H1 (cell line): ENCODE measurements around the gene KLHL1. TPM values are rescaled to one million over a fixed set of nuclear protein-coding genes. Genes with fewer than 3 reads are reported as not detected.

ENCODE experiments used
- CTCF ChIA-PET: fragments of 300-600 bp; sonication (Branson Sonifier 250); formaldehyde crosslinking; loops from one replicate; lab custom pipeline; 2021; ENCODE audit not compliant: partially characterized antibody; lab: Charles Lee
- POLR2A ChIA-PET: fragments of 300-600 bp; sonication (Branson Sonifier 250); formaldehyde crosslinking; loops from one replicate; lab custom pipeline; 2021; ENCODE audit warnings: inconsistent platforms; ENCODE audit not compliant: partially characterized antibody; lab: Charles Lee
- DNase-seq, 2 experiments: peaks; one replicate each; pipeline versions ENCODE4 v3.0.0 to v3.0.0-alpha.2; 2010 to 2022; ENCODE audit warnings: low spot score in 2 of 2, low read depth in 1 of 2, mixed read lengths in 1 of 2
- FAIRE-seq: peaks from 2 replicates; lab custom pipeline; 2011; peaks lifted over from hg19 to GRCh38; lab: Jason Lieb, UNC
- H2AFZ ChIP-seq: 2 replicates; pipeline ENCODE4 v1.8.1; 2012; ENCODE audit warnings: low read length, inconsistent platforms
- H2AK5ac ChIP-seq: 2 replicates; pipeline ENCODE4 v1.6.1; 2013; ENCODE audit warnings: low read depth, low read length
- H2BK120ac ChIP-seq: replicated peaks from 2 replicates; pipeline ENCODE3; 2013; ENCODE audit warnings: low read depth, low read length, inconsistent platforms
- H2BK12ac ChIP-seq: 2 replicates; pipeline ENCODE4 v1.6.1; 2013; ENCODE audit warnings: low read depth, low read length
- H2BK15ac ChIP-seq: 2 replicates; pipeline ENCODE4 v1.6.1; 2013; ENCODE audit warnings: low read length
- H2BK20ac ChIP-seq: 2 replicates; pipeline ENCODE4 v1.6.1; 2013; ENCODE audit warnings: low read length
- H2BK5ac ChIP-seq: 2 replicates; pipeline ENCODE4 v1.6.1; 2013; ENCODE audit warnings: low read depth, low read length
- H3K14ac ChIP-seq: 2 replicates; pipeline ENCODE4 v1.6.1; 2013; ENCODE audit warnings: inconsistent platforms; ENCODE audit not compliant: insufficient read length
- H3K18ac ChIP-seq: 2 replicates; pipeline ENCODE4 v1.6.1; 2013; ENCODE audit warnings: low read length; ENCODE audit errors: extremely low read depth
- H3K23ac ChIP-seq: 2 replicates; pipeline ENCODE4 v1.6.1; 2013; ENCODE audit warnings: inconsistent platforms; ENCODE audit not compliant: insufficient read length
- H3K23me2 ChIP-seq: 2 replicates; pipeline ENCODE4 v1.6.1; 2013; ENCODE audit warnings: low read depth, low read length
- H3K27ac ChIP-seq: 2 replicates; pipeline ENCODE4 v1.6.1; 2011; ENCODE audit warnings: low read depth, low read length, inconsistent platforms
- H3K27me3 ChIP-seq, 4 experiments: replicated peaks in 1 of 4; 1 replicate in 1 of 4; 2 replicates in 3 of 4; pipeline versions ENCODE4 v1.6.1 to v1.8.1; 2011 to 2013; ENCODE audit warnings: low read length in 3 of 4, mild to moderate bottlenecking in 3 of 4, inconsistent platforms in 2 of 4, mixed read lengths in 2 of 4, moderate library complexity in 1 of 4; ENCODE audit not compliant: control insufficient read depth in 3 of 4, insufficient read depth in 3 of 4; ENCODE audit errors: extremely low read depth in 1 of 4
- H3K36me3 ChIP-seq, 4 experiments: 2 replicates each; pipeline versions ENCODE4 v1.6.1 to v1.8.1; 2011 to 2013; ENCODE audit warnings: mild to moderate bottlenecking in 4 of 4, low read length in 3 of 4, moderate library complexity in 2 of 4, control low read depth in 1 of 4, inconsistent platforms in 1 of 4; ENCODE audit not compliant: insufficient read depth in 4 of 4, control insufficient read depth in 2 of 4
- H3K4ac ChIP-seq: replicated peaks from 2 replicates; pipeline ENCODE3; 2013; ENCODE audit warnings: low read length, low read depth, mixed read lengths, inconsistent platforms; ENCODE audit not compliant: insufficient read length
- H3K4me1 ChIP-seq, 4 experiments: replicated peaks in 1 of 4; 1 replicate in 1 of 4; 2 replicates in 3 of 4; pipeline versions ENCODE4 v1.6.1 to v1.8.1; 2011 to 2013; ENCODE audit warnings: low read length in 3 of 4, inconsistent platforms in 2 of 4, mixed read lengths in 1 of 4; ENCODE audit not compliant: insufficient read depth in 4 of 4, control insufficient read depth in 3 of 4
- H3K4me2 ChIP-seq, 2 experiments: 2 replicates each; pipeline versions ENCODE4 v1.6.1 to v1.8.1; 2011 to 2013; ENCODE audit warnings: low read depth in 2 of 2, low read length in 2 of 2, control low read depth in 1 of 2, inconsistent platforms in 1 of 2, mild to moderate bottlenecking in 1 of 2; ENCODE audit not compliant: insufficient read depth in 1 of 2
- H3K4me3 ChIP-seq, 4 experiments: fragments of 200-600, 300-600 bp in 1 of 4; sonication (generic), shearing (Covaris generic), sonication (Bioruptor Twin) in 1 of 4; 2 replicates each; pipeline versions ENCODE4 v1.5.1 to v1.8.1; 2011 to 2016; ENCODE audit warnings: low read length in 4 of 4, low read depth in 3 of 4, control low read depth in 2 of 4, inconsistent platforms in 2 of 4, mild to moderate bottlenecking in 2 of 4, mixed read lengths in 1 of 4, moderate library complexity in 1 of 4; ENCODE audit not compliant: insufficient read depth in 2 of 4; ENCODE audit errors: extremely low read depth in 1 of 4
- H3K56ac ChIP-seq: replicated peaks from 2 replicates; pipeline ENCODE3; 2013; ENCODE audit warnings: low read depth, mild to moderate bottlenecking, mixed read lengths, low read length, inconsistent platforms; ENCODE audit not compliant: insufficient read length
- H3K79me1 ChIP-seq: 2 replicates; pipeline ENCODE4 v1.6.1; 2013; ENCODE audit warnings: low read depth, low read length, control low read depth
- H3K79me2 ChIP-seq, 2 experiments: 2 replicates each; pipeline versions ENCODE4 v1.6.1 to v1.8.1; 2012 to 2013; ENCODE audit warnings: low read length in 2 of 2, mild to moderate bottlenecking in 2 of 2, inconsistent platforms in 1 of 2; ENCODE audit not compliant: insufficient read depth in 2 of 2, control insufficient read depth in 1 of 2
- H3K9ac ChIP-seq, 4 experiments: replicated peaks in 1 of 4; 1 replicate in 1 of 4; 2 replicates in 3 of 4; pipeline versions ENCODE4 v1.6.1 to v1.8.1; 2011 to 2013; ENCODE audit warnings: low read depth in 3 of 4, low read length in 3 of 4, control low read depth in 2 of 4, mild to moderate bottlenecking in 2 of 4, moderate library complexity in 2 of 4, inconsistent platforms in 1 of 4; ENCODE audit errors: extremely low read depth in 1 of 4
- H3K9me3 ChIP-seq, 2 experiments: 2 replicates each; pipeline versions ENCODE4 v1.6.1 to v1.8.1; 2012 to 2013; ENCODE audit warnings: mild to moderate bottlenecking in 2 of 2, moderate library complexity in 2 of 2, control low read depth in 1 of 2, inconsistent platforms in 1 of 2, low read depth in 1 of 2, low read length in 1 of 2, mixed read lengths in 1 of 2; ENCODE audit not compliant: insufficient read depth in 2 of 2
- H4K20me1 ChIP-seq, 2 experiments: replicated peaks in 1 of 2; 2 replicates each; pipeline versions ENCODE3 to v1.8.1; 2011 to 2013; ENCODE audit warnings: inconsistent platforms in 2 of 2, low read length in 2 of 2, mild to moderate bottlenecking in 1 of 2; ENCODE audit not compliant: insufficient read depth in 2 of 2, control insufficient read depth in 1 of 2
- H4K5ac ChIP-seq: 2 replicates; pipeline ENCODE4 v1.6.1; 2013; ENCODE audit warnings: low read length, low read depth, mixed read lengths, inconsistent platforms; ENCODE audit not compliant: insufficient read length
- H4K8ac ChIP-seq: 2 replicates; pipeline ENCODE4 v1.8.0; 2013; ENCODE audit warnings: mild to moderate bottlenecking, moderate library complexity, low read length, inconsistent platforms; ENCODE audit not compliant: insufficient read depth; ENCODE audit errors: extremely low read depth
- H4K91ac ChIP-seq: replicated peaks from 2 replicates; pipeline ENCODE3; 2013; ENCODE audit warnings: low read length, mixed read lengths, inconsistent platforms; ENCODE audit not compliant: insufficient read length
- ASH2L ChIP-seq: fragments of 200-600, 300-600 bp; sonication (generic); IDR thresholded peaks from one replicate; pipeline ENCODE4 v1.7.1; 2017; ENCODE audit warnings: low read length
- BACH1 ChIP-seq: IDR thresholded peaks from 2 replicates; pipeline ENCODE4 v1.6.1; 2012; ENCODE audit warnings: low read length, improper control_type of control experiment
- WGBS, 2 experiments: shearing (Covaris generic) in 1 of 2; methylation state at CpG; one replicate each; pipeline versions ENCODE4 v1.1.6 to v1.1.7; 2013 to 2015; ENCODE audit warnings: low lambda C conversion rate in 2 of 2, mixed read lengths in 2 of 2, inconsistent platforms in 1 of 2, low coverage in 1 of 2, missing lambda C conversion rate in 1 of 2; ENCODE audit not compliant: insufficient replicate concordance in 2 of 2, insufficient coverage in 1 of 2, insufficient read length in 1 of 2; ENCODE audit errors: extremely low coverage in 1 of 2, missing lambda C conversion rate in 1 of 2; 5-methylcytosine and 5-hydroxymethylcytosine counted together
- polyA plus RNA-seq, 7 experiments: library from polyadenylated mRNA; depleted of rRNA in 3 of 7; stranded (reverse) in 5 of 7; unstranded in 2 of 7; fragments of >200 nt in 5 of 7; fragments of 200-250 nt in 2 of 7; gene quantifications; 1 replicate in 5 of 7; 2 replicates in 1 of 7; 4 replicates in 1 of 7; pipeline versions ENCODE4 v1.2.1 to v1.2.3, GENCODE V29; 2011 to 2013; ENCODE audit warnings: missing spikeins in 2 of 7, mixed read lengths in 2 of 7
- total RNA-seq: library from RNA; stranded (reverse); fragmentation: NEBNext Ultra II Directional; extraction: Animal tissue kit (Norgen Biotek cat#: 25700); gene quantifications from 2 replicates; pipeline ENCODE4 v1.2.1, GENCODE V29; 2021

Gene KLHL1
- total and polyA plus RNA-seq, 2 of the 8 experiments (the other 6 are each of a cell fraction or from before 2014, with no cell fraction given) = not detected

DNA sequence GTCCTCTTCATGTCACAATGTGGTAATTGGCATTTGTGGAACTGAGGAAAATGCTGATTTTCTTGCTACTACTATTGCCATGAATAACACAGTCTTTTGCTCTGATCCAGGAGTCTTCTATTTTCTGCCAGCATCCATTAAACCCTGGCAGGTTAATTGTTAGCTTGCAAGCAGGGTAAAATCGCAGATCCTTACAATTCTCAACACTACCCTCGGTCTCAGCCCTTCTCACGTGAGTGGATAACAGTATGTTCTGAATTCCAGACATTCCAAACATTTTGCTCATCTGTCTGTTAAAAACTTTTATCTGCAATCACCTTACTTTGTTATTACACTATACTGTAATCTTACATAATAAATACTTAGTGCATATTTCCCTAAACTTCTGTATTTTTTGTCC lies 251.9 kb downstream of the KLHL1 start:
- Histone ChIP-seq H3K4me1 (peaks cover 0 to 9% (median 1%) of the 10 kb centered on the region in 4 experiments; a peak in 4 of 7 replicates), H3K18ac (no peak overlapping the region), H2AK5ac (no peak overlapping the region), H3K4me3 (no peak overlapping the region), H2BK12ac (peak overlapping the region; percentile 53; the same call in 1 of the 2 replicates), H3K9me3 (no peaks in the 10 kb centered on the region), H2BK20ac (no peak overlapping the region), H2BK5ac (no peak overlapping the region), H2BK15ac (no peak overlapping the region), H4K20me1 (no peaks in the 10 kb centered on the region), H3K23ac (no peak overlapping the region), H3K27me3 (no peaks in the 10 kb centered on the region), H3K27ac (no peak overlapping the region), H3K23me2 (no peaks in the 10 kb centered on the region), H4K8ac (no peak overlapping the region), H2AFZ (no peak overlapping the region), H3K4me2 (peak overlapping the region in 1 of 2 experiments; percentile 35; a peak in 1 of 4 replicates), H3K79me2 (no peaks in the 10 kb centered on the region), H3K4ac (no peak overlapping the region), H3K79me1 (no peaks in the 10 kb centered on the region), H3K14ac (no peak overlapping the region), H4K5ac (no peak overlapping the region), H2BK120ac (no peak overlapping the region), H3K36me3 (no peaks in the 10 kb centered on the region), H4K91ac (no peak overlapping the region), H3K9ac (no peak overlapping the region), H3K56ac (no peak overlapping the region)
- ChIA-PET POLR2A (no interaction called here), CTCF (interaction anchor here (0.8 to 1.2 kb wide), 4 partner anchors 152 to 299 kb away, joined by 3 to 4 read pairs (median 3); no protein-coding TSS in a partner anchor)
- DNase-seq (peak in 1 of 2 experiments; percentile 9), FAIRE-seq (peak; percentile 76)
- WGBS, 2 experiments = 30% methylated on average over 3 of the region's 3 CpGs; no CpG with 5 or more reads in 1 of the 2 experiments
- TF ChIP-seq BACH1 (no peak), ASH2L (no peak)
